RWPE2 (cell line): ENCODE data around the gene ZNF45.

Experiments
- ATAC-seq: fragments of 200-7000 bp; cut with Tn5 transposase; 3 replicates; pipeline ENCODE4 v1.9.1; 2021; ENCODE audit warnings: low read depth
- DNase-seq: peaks from one replicate; pipeline ENCODE4 v3.0.0-alpha.2; 2020; ENCODE audit warnings: low spot score
- H3K27ac ChIP-seq: fragments of 450-650 bp; 2 replicates; pipeline ENCODE4 v1.5.1; 2017; ENCODE audit warnings: mild to moderate bottlenecking; ENCODE audit not compliant: poor library complexity, severe bottlenecking
- H3K27me3 ChIP-seq: fragments of 250-450 bp; sonication (Bioruptor Pico); 2 replicates; pipeline ENCODE4 v1.5.1; 2021; ENCODE audit warnings: mild to moderate bottlenecking, moderate library complexity; ENCODE audit not compliant: insufficient read depth, poor library complexity, severe bottlenecking
- H3K36me3 ChIP-seq: fragments of 250-450 bp; sonication (Bioruptor Pico); 2 replicates; pipeline ENCODE4 v1.5.1; 2020; ENCODE audit warnings: low read depth, mild to moderate bottlenecking, moderate library complexity
- H3K4me1 ChIP-seq: fragments of 250-450 bp; sonication (Bioruptor Pico); 2 replicates; pipeline ENCODE4 v1.5.1; 2021; ENCODE audit warnings: mild to moderate bottlenecking, moderate library complexity; ENCODE audit not compliant: insufficient read depth, poor library complexity, severe bottlenecking
- H3K4me3 ChIP-seq: fragments of 250-450 bp; sonication (Bioruptor Pico); 2 replicates; pipeline ENCODE4 v1.5.1; 2021; ENCODE audit warnings: mild to moderate bottlenecking, moderate library complexity; ENCODE audit not compliant: severe bottlenecking
- H3K9me3 ChIP-seq: fragments of 250-450 bp; sonication (Bioruptor Pico); 2 replicates; pipeline ENCODE4 v1.5.1; 2021; ENCODE audit warnings: mild to moderate bottlenecking, moderate library complexity; ENCODE audit not compliant: severe bottlenecking
- TF ChIP-seq, protein P1 (sequence below): fragments of 450-650 bp; IDR thresholded peaks from one replicate; pipeline ENCODE4 v1.5.1; 2017; ENCODE audit warnings: mild to moderate bottlenecking, moderate library complexity; ENCODE audit not compliant: poor library complexity, severe bottlenecking

Gene ZNF45

DNA sequence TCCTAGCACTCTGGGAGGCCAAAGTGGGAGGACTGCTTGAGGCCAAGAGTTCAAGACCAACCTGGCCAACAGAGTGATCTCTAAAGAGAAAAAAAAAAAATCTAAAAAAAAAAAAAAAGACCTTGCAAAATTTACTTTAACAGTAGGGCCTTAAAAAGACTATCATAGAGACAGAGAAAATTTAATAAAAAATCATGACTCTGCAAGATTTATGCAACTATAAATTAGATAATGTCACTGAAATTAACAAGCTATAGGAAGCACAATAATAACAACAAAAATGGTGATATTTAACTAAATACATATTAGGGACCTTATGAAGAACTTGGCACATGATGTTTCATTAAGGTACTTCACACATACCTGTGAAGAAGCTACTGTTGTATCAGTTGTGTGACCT is 11.2 kb downstream of the ZNF45 start:
- Histone ChIP-seq H3K9me3 (no peaks in the 10 kb centered on the region), H3K27me3 (no peaks in the 10 kb centered on the region), H3K4me3 (no peak overlapping the region), H3K4me1 (no peaks in the 10 kb centered on the region), H3K36me3 (peaks cover 76% of the 10 kb centered on the region), H3K27ac (no peak overlapping the region)
- no peak for ATAC-seq
- TF ChIP-seq, protein P1, sequence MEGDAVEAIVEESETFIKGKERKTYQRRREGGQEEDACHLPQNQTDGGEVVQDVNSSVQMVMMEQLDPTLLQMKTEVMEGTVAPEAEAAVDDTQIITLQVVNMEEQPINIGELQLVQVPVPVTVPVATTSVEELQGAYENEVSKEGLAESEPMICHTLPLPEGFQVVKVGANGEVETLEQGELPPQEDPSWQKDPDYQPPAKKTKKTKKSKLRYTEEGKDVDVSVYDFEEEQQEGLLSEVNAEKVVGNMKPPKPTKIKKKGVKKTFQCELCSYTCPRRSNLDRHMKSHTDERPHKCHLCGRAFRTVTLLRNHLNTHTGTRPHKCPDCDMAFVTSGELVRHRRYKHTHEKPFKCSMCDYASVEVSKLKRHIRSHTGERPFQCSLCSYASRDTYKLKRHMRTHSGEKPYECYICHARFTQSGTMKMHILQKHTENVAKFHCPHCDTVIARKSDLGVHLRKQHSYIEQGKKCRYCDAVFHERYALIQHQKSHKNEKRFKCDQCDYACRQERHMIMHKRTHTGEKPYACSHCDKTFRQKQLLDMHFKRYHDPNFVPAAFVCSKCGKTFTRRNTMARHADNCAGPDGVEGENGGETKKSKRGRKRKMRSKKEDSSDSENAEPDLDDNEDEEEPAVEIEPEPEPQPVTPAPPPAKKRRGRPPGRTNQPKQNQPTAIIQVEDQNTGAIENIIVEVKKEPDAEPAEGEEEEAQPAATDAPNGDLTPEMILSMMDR: no peak
- DNase-seq: no peak

DNA sequence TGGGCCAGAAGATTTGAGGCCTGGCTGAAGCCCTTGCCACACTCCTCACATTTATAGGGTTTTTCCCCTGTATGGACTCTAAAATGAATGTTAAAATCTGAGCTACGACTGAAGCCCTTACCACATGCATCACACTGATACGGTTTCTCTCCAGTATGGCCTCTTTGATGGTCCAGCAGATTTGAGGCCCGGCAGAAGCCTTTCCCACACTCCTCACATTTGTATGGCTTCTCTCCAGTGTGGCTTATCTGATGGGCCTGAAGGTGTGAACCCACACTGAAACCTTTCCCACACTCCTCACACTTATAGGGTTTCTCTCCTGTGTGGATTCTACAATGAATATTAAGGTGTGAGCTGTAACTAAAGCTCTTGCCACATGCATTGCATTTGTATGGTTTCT is 21.0 kb downstream of the ZNF45 start:
- no peak for ATAC-seq
- H3K4me1 ChIP-seq: no peaks in the 10 kb centered on the region
- peaks cover 63% of the 10 kb centered on the region for H3K36me3 ChIP-seq
- no peak overlapping the region for H3K27ac ChIP-seq
- no peak for DNase-seq
- H3K4me3 ChIP-seq: no peak overlapping the region
- H3K9me3 ChIP-seq: peaks cover 18% of the 10 kb centered on the region
- TF ChIP-seq, protein P1: no peak
- H3K27me3 ChIP-seq: no peaks in the 10 kb centered on the region

DNA sequence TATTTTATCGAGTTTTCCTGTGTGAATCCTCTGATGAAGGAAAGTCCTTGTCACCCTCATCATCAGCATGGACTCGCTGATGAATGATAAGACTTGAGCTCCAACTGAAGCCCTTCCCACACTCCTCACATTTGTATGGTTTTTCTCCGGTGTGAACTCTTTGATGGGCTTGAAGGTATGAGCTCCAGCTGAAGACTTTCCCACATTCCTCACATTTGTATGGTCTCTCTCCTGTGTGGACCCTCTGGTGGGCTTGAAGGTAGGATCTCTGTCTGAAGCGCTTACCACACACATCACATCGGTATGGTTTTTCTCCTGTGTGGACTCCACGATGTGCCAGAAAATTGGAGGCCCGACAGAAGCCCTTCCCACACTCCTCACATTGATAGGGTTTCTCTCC is 21.7 kb downstream of the ZNF45 start:
- Histone ChIP-seq H3K4me3 (no peak overlapping the region), H3K4me1 (no peaks in the 10 kb centered on the region), H3K27me3 (no peaks in the 10 kb centered on the region), H3K36me3 (peaks cover 56% of the 10 kb centered on the region), H3K9me3 (peaks cover 19% of the 10 kb centered on the region), H3K27ac (no peak overlapping the region)
- TF ChIP-seq, protein P1: no peak
- DNase-seq: no peak
- ATAC-seq: no peak

DNA sequence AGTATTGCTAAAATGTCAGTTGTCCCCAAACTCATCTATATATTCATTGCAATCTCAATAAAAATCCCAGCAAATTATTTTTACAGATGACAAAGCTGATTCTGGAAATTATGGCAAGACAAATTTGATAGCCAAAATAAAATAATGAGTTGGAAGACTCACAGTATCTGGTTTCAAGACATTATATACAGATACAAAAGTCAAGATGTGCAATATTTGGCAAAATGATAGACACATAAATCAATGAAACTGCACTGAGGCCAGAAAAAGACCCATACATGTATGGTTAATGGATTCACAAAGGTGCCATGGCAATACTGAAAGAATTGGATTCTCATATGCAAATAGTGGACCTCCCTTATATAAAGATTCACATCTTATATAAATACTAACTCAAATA is 24.2 kb downstream of the ZNF45 start:
- H3K4me1 ChIP-seq: no peaks in the 10 kb centered on the region
- no peak overlapping the region for H3K4me3 ChIP-seq
- H3K27ac ChIP-seq: no peak overlapping the region
- peaks cover 33% of the 10 kb centered on the region for H3K36me3 ChIP-seq
- peaks cover 22% of the 10 kb centered on the region for H3K9me3 ChIP-seq
- no peaks in the 10 kb centered on the region for H3K27me3 ChIP-seq
- DNase-seq: no peak
- ATAC-seq: no peak
- TF ChIP-seq, protein P1: no peak

DNA sequence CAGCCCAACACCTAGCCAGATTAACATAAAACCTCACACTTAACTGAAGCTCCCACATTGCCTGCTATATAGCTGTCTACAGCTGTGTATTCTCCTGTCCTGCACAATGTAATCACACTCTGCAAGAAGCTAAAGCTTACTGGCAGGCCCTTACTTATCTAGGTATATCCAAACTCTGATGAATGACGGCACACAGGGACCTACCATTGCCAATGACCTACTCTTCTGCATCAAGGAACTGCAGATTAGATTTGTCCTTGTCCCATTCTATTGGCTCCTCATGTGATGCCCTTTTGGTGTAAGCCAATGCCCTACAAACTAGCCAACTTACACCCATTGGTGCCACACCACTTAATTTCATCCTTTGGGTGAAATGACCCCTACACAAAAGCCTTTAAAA is 26.4 kb downstream of the ZNF45 start:
- no peaks in the 10 kb centered on the region for H3K4me1 ChIP-seq
- no peaks in the 10 kb centered on the region for H3K27me3 ChIP-seq
- H3K4me3 ChIP-seq: no peak overlapping the region
- DNase-seq: no peak
- H3K27ac ChIP-seq: no peak overlapping the region
- TF ChIP-seq, protein P1: no peak
- peaks cover 11% of the 10 kb centered on the region for H3K36me3 ChIP-seq
- peaks cover 9% of the 10 kb centered on the region for H3K9me3 ChIP-seq
- ATAC-seq: no peak
